Hair follicular keratinocyte (primary cell): ENCODE measurements around the gene LGR4. TPM values are rescaled to one million over a fixed set of nuclear protein-coding genes. Genes with fewer than 3 reads are reported as not detected.

ENCODE experiments used
- total RNA-seq: library from RNA; depleted of rRNA; stranded (reverse); fragments of >200 nt; gene quantifications from 2 replicates; pipeline ENCODE4 v1.2.3, GENCODE V29; 2015

Gene LGR4
- total RNA-seq, result 30.8 and 35.0 TPM in 2 replicates

GRCh38 chr11:27472398-27473016 lies at the start of gene LGR4:
LGR4 (minus strand) TSS chr11:27472790; CDS start chr11:27472302, 488 bp downstream.

GRCh38 chr11:27506200-27507182 lies 33.9 kb upstream of the LGR4 start, which contains the start of gene LIN7C:
LIN7C (minus strand) TSS chr11:27506769; CDS start chr11:27506752, 17 bp downstream.

GRCh38 chr11:27362749-27363575 lies 109.6 kb downstream of the LGR4 start, which contains the start of gene CCDC34:
CCDC34 (minus strand) TSS chr11:27363215; CDS start chr11:27363194, 21 bp downstream.

Other genes starting within 250 kb of the LGR4 start
- 1.2 and 5.2 TPM in 2 replicates for gene CCDC34, start 109.6 kb downstream of the LGR4 start, total RNA-seq
- gene LIN7C, start 34.0 kb upstream of the LGR4 start, total RNA-seq, result 31.8 and 33.1 TPM in 2 replicates
- under 0.01 and 0.08 TPM in 2 replicates for gene BDNF, start 227.7 kb upstream of the LGR4 start, total RNA-seq